GM12892 (cell line): ENCODE measurements around the gene GRB2.

Source experiments
- POLR2A ChIP-seq: IDR thresholded peaks from 2 replicates; pipeline ENCODE4 v1.6.1; 2011; ENCODE audit warnings: low read depth, low read length, control low read depth
- POLR2AphosphoS5 ChIP-seq: IDR thresholded peaks from 2 replicates; pipeline ENCODE4 v1.6.1; 2011; ENCODE audit warnings: low read depth, low read length, control low read depth
- TAF1 ChIP-seq: IDR thresholded peaks from 2 replicates; pipeline ENCODE4 v1.6.1; 2011; ENCODE audit warnings: low read depth, mild to moderate bottlenecking, control low read depth, low read length, borderline replicate concordance

DNA sequence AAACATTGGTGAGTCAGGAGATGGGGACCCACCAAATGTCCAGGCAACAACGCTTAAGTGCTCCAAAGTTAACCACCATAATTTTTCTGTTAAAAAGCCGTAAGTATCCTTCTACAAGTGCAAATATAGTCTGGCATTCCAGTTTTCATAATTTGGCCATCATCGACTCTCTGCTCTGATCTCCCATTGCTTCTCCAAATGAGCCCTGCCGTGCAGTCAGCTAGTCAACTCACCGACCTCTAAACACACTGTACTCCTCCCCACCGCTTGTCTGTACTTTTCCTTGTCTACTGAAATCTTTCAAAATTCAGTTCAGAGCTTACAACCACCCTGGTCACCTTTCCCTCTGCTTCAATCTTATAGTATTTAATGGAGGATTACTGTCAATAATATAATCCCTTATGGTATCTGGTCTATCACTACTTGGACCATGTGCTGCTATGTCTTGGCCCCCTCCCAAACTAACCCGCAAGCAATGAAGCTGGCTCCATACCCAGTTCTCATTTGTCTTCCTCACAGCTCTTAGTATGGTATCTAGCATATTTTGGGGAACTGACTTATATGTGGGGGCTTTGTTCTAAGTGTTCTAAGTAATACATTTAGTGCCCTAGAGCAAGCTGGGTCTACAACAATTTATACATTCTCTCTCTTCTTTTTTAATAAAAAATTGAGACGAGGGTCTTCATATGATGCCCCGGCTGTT is 63.5 kb downstream of the GRB2 start:
- TF ChIP-seq POLR2A = no peak
- no peak for TF ChIP-seq POLR2AphosphoS5
- no peak for TF ChIP-seq TAF1
